Kidney tubule cell (primary cell): ENCODE results near the gene TTI1.

Experiments used
- DNase-seq: peaks from one replicate; pipeline ENCODE4 v3.0.0-alpha.2; 2018; ENCODE audit warnings: low spot score

Gene TTI1

DNA sequence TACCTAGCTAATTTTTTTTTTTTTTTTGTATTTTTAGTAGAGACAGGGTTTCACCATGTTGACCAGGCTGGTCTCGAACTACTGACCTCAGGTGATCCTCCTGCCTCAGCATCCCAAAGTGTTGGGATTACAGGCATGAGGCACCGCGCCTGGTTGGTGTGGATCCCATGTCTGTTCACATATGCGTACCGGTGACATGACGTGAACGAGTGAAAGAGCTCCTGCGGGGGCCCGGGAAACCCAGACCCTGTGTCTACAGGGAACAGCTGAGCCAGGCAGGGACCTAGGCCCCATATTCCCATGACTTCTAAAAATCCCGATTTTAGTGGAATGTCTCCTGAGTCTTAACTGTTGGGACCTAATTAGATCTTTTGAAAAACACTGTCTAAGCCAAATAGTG, 97.2 kb downstream of the TTI1 start:
- DNase-seq, result no peak

DNA sequence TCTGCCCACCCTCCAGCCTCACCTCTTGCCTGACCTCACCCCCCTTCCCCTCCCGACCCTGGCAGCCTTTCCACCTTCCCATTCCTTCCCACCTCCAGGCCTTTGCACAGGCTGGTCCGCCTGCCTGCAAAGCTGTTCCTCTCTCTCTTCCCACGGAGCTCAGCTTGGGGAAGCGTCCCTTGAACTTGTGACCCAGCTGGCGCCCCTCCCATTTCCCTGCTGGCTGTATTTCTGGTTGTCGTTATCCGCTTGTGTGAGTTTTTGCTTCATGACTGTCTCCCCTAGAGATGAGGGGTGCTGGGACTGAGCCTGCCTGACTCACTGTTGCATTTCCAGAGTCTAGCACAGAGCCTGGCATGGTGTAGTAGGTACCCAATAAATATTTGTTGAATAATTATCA, 97.8 kb downstream of the TTI1 start:
- DNase-seq, result no peak

DNA sequence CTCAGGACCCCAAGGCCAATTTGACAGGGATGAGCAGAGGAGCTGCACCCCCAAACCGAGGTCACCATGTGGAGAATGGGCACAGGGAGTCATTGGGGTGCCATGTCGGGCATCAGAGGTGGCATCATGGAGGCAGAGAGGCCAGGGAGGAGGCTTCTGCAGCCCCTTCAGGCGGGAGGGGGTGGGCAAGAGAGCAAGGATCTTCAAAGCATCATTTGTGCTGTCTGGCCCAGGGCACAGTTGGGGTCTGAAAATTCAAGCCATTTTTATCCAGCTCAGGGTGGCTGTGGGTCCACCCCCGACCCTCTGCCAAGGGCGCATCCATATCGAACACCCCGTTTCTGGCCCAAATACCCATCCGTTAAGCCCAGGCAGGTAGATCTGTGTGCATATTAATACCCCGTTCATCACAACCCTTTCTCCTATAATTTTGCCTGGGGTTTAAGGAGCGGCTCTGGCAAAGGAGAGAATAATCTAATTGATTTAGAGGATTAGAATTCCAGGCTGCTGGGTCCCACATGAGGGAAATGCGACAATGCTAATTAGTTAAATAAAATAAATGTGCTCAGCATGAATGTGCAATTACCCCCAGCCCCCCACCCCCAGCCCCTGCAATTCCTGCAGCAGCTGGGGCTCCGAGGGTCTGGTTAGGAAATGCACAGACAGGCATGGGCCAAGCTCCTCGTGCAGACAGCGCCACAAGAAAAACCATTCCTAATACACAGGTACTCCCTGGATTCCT, 98.5 kb downstream of the TTI1 start:
- no peak for DNase-seq

DNA sequence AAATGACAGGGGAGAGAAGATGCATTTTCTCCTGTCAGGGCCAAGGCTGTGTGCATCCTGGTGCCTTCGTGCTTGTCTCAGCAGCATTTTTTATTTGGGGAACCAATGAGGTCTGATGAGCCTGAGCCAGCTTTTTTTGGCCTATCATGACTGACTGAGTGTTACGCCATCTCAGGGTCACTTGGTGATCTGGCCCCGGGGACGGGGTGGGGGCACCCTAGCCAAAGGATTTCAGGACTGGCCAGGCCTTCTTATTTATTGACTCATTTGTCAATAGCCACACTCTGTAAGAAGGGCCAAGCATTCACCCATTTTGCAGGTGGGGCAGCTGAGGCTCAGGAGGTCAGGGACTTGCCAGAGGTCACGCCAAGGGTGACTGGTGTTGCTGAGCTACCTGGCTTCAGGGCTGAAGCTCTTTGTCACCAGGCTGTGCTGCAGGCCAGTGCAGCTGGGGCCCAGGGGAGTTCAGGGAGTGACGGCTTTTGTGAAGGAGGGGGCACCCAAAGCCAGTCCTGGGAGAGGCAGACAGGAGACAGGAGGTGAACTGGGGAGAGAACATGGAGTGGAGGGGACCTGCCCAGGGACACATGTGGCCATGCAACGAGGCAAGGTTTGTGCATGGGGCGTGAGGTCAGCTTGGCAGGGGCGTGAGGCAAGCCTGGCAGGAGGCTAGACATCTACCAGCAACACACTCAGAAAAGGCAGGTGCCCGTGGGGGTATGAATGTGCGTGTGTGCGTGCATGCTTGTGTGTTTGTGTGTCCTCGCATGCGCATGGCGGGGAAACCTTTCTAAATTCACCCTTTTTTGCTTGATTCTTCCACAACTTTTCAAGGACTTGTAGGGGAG, 99.2 kb downstream of the TTI1 start:
- DNase-seq, result no peak
